Suprapubic skin (tissue), 4 donors: ENCODE measurements around the gene ZNF148. TPM values are rescaled to one million over a fixed set of nuclear protein-coding genes. Genes with fewer than 3 reads are reported as not detected.

Experiments used
- DNase-seq, 2 donors: peaks; one replicate each; pipeline ENCODE4 v3.0.0-alpha.2; 2019; ENCODE audit warnings: low spot score in 2 of 2
- H3K27ac ChIP-seq: fragments of 200-600 bp; sonication (generic); one replicate; pipeline ENCODE4 v1.5.1; 2019
- H3K27me3 ChIP-seq: fragments of 200-600 bp; sonication (generic); one replicate; pipeline ENCODE4 v1.5.1; 2019
- H3K36me3 ChIP-seq: fragments of 200-600 bp; sonication (generic); one replicate; pipeline ENCODE4 v1.5.1; 2019
- H3K4me1 ChIP-seq: fragments of 200-600 bp; sonication (generic); one replicate; pipeline ENCODE4 v1.5.1; 2019
- H3K4me3 ChIP-seq: fragments of 200-600 bp; sonication (generic); one replicate; pipeline ENCODE4 v1.5.1; 2019; ENCODE audit warnings: mild to moderate bottlenecking
- H3K9me3 ChIP-seq: fragments of 200-600 bp; sonication (generic); one replicate; pipeline ENCODE4 v1.5.1; 2019
- EP300 ChIP-seq: sonication (generic); formaldehyde crosslinking; IDR thresholded peaks from one replicate; pipeline ENCODE4 v1.6.1; 2017; ENCODE audit warnings: antibody characterized with exemption
- POLR2A ChIP-seq, 2 donors: fragments of 450-650 bp; IDR thresholded peaks; one replicate each; pipeline ENCODE4 v1.6.1; 2017; ENCODE audit warnings: antibody characterized with exemption in 2 of 2, mild to moderate bottlenecking in 2 of 2, moderate library complexity in 2 of 2
- POLR2AphosphoS5 ChIP-seq, 3 donors: sonication (generic); formaldehyde crosslinking; IDR thresholded peaks; one replicate each; pipeline ENCODE4 v1.6.1; 2017; ENCODE audit warnings: antibody characterized with exemption in 3 of 3
- WGBS: methylation state at CpG from one replicate; pipeline ENCODE4 v1.1.5; 2018; 5-methylcytosine and 5-hydroxymethylcytosine counted together
- total RNA-seq, 4 donors: library from RNA; depleted of rRNA; stranded (reverse); fragments of >200 nt; gene quantifications; one replicate each; pipeline ENCODE4 v1.1.0, GENCODE V29; 2016
- TF ChIP-seq, protein P1 (sequence below), 2 donors: fragments of 200-600 bp in 1 of 2; fragments of 450-650 bp in 1 of 2; sonication (generic) in 1 of 2; IDR thresholded peaks; one replicate each; pipeline ENCODE4 v1.5.1; 2016 to 2019; ENCODE audit warnings: antibody characterized with exemption in 2 of 2, mild to moderate bottlenecking in 1 of 2, moderate library complexity in 1 of 2

ZNF148 gene
- total RNA-seq, 4 donors from 2014 or later: 16.5 to 30.0 (median 20.3) TPM

DNA sequence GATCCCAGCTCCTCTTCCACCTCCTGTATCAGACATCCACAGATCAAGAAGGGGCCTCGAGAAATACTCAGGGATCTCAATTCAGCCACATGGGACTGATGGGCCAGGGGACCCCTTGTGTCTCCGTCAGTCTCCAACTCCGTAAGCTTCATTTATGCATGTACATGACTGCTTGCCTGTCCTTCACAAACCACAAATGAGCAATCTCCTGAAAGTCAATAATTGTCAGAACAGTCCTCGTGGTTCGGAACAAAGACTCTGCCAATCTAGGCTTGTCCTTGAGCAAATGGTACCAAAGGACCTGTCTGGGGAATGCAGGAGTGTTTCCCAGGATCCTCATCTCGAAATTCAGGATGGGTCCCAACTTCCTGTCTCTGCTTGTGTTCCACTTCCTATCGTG, 183.4 kb downstream of the ZNF148 start:
- no peaks in the 10 kb centered on the region for H3K9me3 ChIP-seq
- no peak overlapping the region for H3K4me3 ChIP-seq
- DNase-seq: no peak
- H3K36me3 ChIP-seq: no peaks in the 10 kb centered on the region
- H3K27ac ChIP-seq: no peak overlapping the region
- peaks cover 13% of the 10 kb centered on the region for H3K4me1 ChIP-seq
- TF ChIP-seq POLR2AphosphoS5 (IDR thresholded peaks at IDR 0.05): no peak
- TF ChIP-seq, protein P1, sequence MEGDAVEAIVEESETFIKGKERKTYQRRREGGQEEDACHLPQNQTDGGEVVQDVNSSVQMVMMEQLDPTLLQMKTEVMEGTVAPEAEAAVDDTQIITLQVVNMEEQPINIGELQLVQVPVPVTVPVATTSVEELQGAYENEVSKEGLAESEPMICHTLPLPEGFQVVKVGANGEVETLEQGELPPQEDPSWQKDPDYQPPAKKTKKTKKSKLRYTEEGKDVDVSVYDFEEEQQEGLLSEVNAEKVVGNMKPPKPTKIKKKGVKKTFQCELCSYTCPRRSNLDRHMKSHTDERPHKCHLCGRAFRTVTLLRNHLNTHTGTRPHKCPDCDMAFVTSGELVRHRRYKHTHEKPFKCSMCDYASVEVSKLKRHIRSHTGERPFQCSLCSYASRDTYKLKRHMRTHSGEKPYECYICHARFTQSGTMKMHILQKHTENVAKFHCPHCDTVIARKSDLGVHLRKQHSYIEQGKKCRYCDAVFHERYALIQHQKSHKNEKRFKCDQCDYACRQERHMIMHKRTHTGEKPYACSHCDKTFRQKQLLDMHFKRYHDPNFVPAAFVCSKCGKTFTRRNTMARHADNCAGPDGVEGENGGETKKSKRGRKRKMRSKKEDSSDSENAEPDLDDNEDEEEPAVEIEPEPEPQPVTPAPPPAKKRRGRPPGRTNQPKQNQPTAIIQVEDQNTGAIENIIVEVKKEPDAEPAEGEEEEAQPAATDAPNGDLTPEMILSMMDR (IDR thresholded peaks at IDR 0.05): no peak
- no peak for TF ChIP-seq POLR2A (IDR thresholded peaks at IDR 0.05)
- no peak for TF ChIP-seq EP300
- no peaks in the 10 kb centered on the region for H3K27me3 ChIP-seq
- 86% methylated on average over 6 of the region's 7 CpGs for WGBS

DNA sequence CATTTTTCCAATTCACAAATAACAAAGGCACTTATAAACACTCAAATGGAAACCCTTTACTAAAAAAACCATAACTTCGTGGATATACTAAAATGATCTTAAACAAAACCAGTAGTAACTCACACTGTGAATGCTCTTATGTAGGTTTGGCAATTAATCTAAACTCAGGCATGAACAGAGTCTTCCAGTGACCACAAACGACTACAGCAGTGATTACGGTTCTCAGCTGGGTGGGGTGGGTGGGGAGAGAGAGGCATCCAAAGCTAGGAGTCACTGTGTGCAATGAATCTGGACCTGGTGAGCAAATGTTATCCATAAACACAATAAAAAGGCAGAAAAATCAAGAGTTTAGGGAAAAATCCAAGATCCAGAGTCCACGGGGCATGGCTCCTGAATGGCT, 183.9 kb downstream of the ZNF148 start:
- TF ChIP-seq, protein P1 (IDR thresholded peaks at IDR 0.05): no peak
- TF ChIP-seq POLR2AphosphoS5 (IDR thresholded peaks at IDR 0.05): no peak
- TF ChIP-seq EP300: no peak
- TF ChIP-seq POLR2A (IDR thresholded peaks at IDR 0.05): no peak
- WGBS: 72% methylated on average over 4 of the region's 4 CpGs

DNA sequence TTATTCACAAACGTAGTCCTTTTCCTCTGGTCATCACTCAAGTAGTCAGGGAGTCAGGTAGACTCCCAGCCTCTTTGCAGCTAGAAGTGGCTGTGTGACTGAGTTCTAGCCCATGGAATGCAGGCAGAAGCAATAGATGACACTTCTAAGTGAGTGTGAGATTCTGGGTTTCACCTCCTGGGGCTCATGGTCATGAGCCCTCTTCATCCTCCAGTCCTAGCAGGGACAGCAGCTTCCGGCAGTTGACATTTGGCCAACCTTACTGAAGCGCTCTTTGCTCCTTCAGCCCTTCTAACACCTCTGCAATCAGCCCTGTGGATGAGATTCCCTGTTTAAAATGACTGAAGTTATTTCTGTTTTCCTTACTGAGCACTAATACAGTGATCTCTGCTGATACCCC, 184.3 kb downstream of the ZNF148 start:
- Histone ChIP-seq H3K4me3 (no peak overlapping the region), H3K4me1 (peaks cover 17% of the 10 kb centered on the region), H3K27ac (no peak overlapping the region), H3K9me3 (no peaks in the 10 kb centered on the region), H3K27me3 (no peaks in the 10 kb centered on the region), H3K36me3 (no peaks in the 10 kb centered on the region)
- WGBS: 96% methylated on average over 3 of the region's 3 CpGs
- no peak for TF ChIP-seq EP300
- DNase-seq: no peak

More for the DNA sequence above, 183.9 kb downstream of the ZNF148 start:
- peaks cover 16% of the 10 kb centered on the region for H3K4me1 ChIP-seq
- no peaks in the 10 kb centered on the region for H3K27me3 ChIP-seq
- H3K36me3 ChIP-seq: no peaks in the 10 kb centered on the region
- H3K4me3 ChIP-seq: no peak overlapping the region
- no peak for DNase-seq
- no peak overlapping the region for H3K27ac ChIP-seq
- no peaks in the 10 kb centered on the region for H3K9me3 ChIP-seq

DNA sequence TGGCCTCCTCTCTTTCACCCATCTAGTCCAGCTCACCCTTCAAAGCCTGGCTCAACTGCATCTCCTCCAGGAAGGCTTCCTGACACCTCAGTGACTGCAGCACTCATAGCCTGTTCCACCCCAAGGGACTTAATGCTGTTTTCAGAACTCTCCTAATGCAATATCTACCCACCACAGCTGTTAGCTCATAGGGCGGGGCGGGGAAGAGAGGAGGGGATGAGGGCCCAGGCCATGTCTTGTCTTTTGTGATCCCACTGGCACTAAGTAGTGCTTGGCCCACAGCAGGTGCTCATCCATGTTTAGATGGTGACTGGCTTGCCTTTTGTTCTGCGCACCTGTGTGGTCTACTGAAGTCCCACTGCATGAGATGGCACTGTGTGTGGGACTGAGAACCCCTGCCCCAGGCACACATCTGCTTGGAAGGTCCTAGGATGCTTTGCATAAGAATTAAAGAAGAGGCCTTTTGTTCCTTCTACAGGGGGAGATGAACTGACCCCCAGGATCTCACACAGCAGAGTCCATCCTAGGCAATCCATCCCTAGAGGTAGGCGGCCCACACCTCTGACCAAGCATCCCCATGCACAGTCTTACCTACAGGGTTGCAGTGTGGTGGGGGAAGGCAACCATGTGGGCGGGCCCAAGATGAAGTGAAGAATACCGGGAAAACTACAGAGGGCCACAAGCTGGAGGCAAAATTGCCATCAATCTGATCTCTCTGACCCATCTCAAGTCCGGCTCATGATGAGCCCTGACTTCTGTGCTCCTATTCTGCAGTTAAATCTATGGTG, 185.6 kb downstream of the ZNF148 start:
- peaks cover 11% of the 10 kb centered on the region for H3K4me1 ChIP-seq
- H3K27me3 ChIP-seq: no peaks in the 10 kb centered on the region
- H3K27ac ChIP-seq: no peak overlapping the region
- no peak overlapping the region for H3K4me3 ChIP-seq
- DNase-seq: no peak
- WGBS: 93% methylated on average over 5 of the region's 7 CpGs
- TF ChIP-seq, protein P1 (IDR thresholded peaks at IDR 0.05): no peak
- TF ChIP-seq EP300 (no peak), POLR2AphosphoS5 (IDR thresholded peaks at IDR 0.05) (no peak), POLR2A (IDR thresholded peaks at IDR 0.05) (no peak)
- no peaks in the 10 kb centered on the region for H3K9me3 ChIP-seq
- no peaks in the 10 kb centered on the region for H3K36me3 ChIP-seq

DNA sequence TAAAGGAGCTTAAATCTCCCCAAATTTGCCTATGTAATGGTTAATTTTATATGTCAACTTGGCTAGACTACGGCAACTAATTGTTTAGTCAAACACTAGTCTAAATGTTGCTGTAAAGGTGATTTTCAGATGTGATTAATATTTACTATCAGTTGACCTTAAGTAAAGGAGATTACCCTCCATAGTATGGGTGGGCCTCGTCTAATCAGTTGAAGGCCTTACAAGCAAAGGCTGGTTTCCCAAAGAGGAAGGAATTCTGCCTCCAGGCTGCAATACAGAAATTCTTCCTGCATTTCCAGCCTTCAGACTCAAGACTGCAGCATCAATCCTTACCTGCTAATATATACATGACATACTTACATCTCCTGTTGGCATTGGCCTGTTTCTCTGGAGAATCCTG, 186.2 kb downstream of the ZNF148 start:
- no peaks in the 10 kb centered on the region for H3K27me3 ChIP-seq
- DNase-seq: no peak
- peaks cover 5% of the 10 kb centered on the region for H3K4me1 ChIP-seq
- no peak overlapping the region for H3K4me3 ChIP-seq
- no peaks in the 10 kb centered on the region for H3K36me3 ChIP-seq
- TF ChIP-seq POLR2AphosphoS5 (IDR thresholded peaks at IDR 0.05): no peak
- TF ChIP-seq EP300: no peak
- TF ChIP-seq POLR2A (IDR thresholded peaks at IDR 0.05): no peak
- TF ChIP-seq, protein P1 (IDR thresholded peaks at IDR 0.05): no peak
- no peak overlapping the region for H3K27ac ChIP-seq
- H3K9me3 ChIP-seq: no peaks in the 10 kb centered on the region
- WGBS: 98% methylated on average over 2 of the region's 2 CpGs
